SK-N-SH (cell line): ENCODE data around the gene TP73.

Experiments
- CTCF ChIP-seq: fragments of 200-600 bp; sonication (generic); IDR thresholded peaks from 2 replicates; pipeline ENCODE4 v1.6.1; 2017; ENCODE audit warnings: antibody characterized with exemption, mild to moderate bottlenecking, moderate library complexity
- MAX ChIP-seq: IDR thresholded peaks from 2 replicates; pipeline ENCODE4 v1.4.0; 2012; ENCODE audit warnings: low read depth
- POLR2AphosphoS5 ChIP-seq: IDR thresholded peaks from 2 replicates; pipeline ENCODE4 v1.6.1; 2012; ENCODE audit warnings: low read depth, low read length
- RAD21 ChIP-seq: IDR thresholded peaks from 2 replicates; pipeline ENCODE4 v1.6.1; 2012; ENCODE audit warnings: mild to moderate bottlenecking, low read length
- RFX5 ChIP-seq: IDR thresholded peaks from 2 replicates; pipeline ENCODE4 v1.6.1; 2012; ENCODE audit warnings: mild to moderate bottlenecking, improper control_type of control experiment, low read length
- SIN3A ChIP-seq: IDR thresholded peaks from 2 replicates; pipeline ENCODE4 v1.6.1; 2012; ENCODE audit warnings: low read depth, mild to moderate bottlenecking, low read length, moderate library complexity, borderline replicate concordance
- YY1 ChIP-seq: IDR thresholded peaks from 2 replicates; pipeline ENCODE4 v1.4.0; 2012; ENCODE audit warnings: low read depth, mild to moderate bottlenecking

DNA sequence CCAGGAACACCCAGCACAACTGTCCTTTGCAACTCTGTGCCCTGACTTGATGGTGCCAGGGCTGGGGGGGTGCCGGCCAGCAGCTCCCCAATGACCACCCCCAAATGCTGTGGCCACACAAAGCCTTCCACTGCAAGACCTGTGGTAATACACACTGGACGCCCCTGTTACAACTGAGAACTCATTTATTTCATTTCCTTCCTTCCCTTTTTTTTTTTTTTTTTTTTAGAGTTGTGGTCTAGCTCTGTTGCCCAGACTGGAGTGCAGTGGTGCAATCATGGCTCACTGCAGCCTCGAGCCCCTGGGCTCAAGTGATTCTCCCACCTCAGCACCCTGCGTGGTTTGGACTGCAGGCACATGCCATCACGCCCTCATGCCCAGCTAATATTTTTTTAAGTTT, 25.2 kb downstream of the TP73 start:
- no peak for TF ChIP-seq CTCF
- TF ChIP-seq RAD21: no peak
- TF ChIP-seq SIN3A: no peak
- no peak for TF ChIP-seq MAX
- no peak for TF ChIP-seq RFX5
- no peak for TF ChIP-seq POLR2AphosphoS5
- no peak for TF ChIP-seq YY1
